ENCODE results near the gene MAP3K12.

Gene MAP3K12

DNA sequence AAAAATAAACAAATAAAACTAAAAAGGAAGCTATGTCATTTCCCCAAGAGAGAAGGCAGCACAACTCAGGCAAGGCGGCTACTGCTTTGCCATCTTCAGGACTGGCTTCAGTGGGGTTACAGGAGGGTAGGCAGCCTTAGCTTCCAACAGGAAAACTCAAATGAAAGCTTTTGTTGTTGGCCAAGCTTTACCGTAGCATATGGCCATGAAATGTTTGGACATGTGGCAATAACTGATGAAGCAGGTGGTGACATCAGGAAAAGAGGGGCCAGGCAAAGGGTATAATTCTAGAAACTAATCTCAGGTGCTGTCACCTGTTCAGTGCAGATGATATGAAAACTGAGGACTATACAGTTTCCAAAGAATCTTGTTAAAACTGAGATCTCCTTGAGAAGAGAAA, 30.8 kb upstream of the MAP3K12 start:
- Histone ChIP-seq H3K9me3 (ENCODE audit: control insufficient read depth, low read length) (no peaks in the 10 kb centered on the region), H3K27me3 (ENCODE audit: control insufficient read depth, insufficient read depth, low read length, poor library complexity, severe bottlenecking) (no peaks in the 10 kb centered on the region), H3K4me1 (ENCODE audit: control insufficient read depth, insufficient read depth, low read length) (no peaks in the 10 kb centered on the region), H3K4me3 (ENCODE audit: insufficient read depth, low read depth, low read length) (no peak overlapping the region), H3K36me3 (ENCODE audit: control insufficient read depth, insufficient read depth, low read length) (peaks cover 24% of the 10 kb centered on the region), H3K27ac (ENCODE audit: insufficient read depth, low read depth, low read length, poor library complexity, severe bottlenecking) (no peak overlapping the region)
- WGBS, 2 experiments, result 94 to 96% methylated on average over 2 of the region's 2 CpGs

DNA sequence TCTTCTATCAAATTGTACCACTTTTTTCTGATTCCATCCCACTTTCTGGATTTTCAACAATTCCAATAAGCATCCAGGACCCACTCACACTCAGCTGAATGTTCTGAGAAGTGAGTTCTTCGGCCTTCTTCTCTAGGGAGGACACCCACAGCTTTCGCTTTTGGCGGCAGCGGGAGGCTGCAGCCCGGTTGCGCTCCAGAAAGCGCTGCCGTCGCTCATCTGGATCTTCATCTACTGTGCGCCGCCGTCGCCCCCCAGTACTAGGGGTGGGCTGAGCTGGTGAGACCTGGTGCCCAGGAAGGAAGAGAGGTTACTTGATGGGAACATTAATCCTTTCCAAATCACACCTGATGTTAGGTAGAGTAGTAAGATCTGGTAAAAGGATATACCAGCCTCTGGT, 25.2 kb upstream of the MAP3K12 start:
- 96% methylated on average over 13 of the region's 13 CpGs for WGBS, 2 experiments
- Histone ChIP-seq H3K9me3 (ENCODE audit: control insufficient read depth, low read length) (no peaks in the 10 kb centered on the region), H3K27ac (ENCODE audit: insufficient read depth, low read depth, low read length, poor library complexity, severe bottlenecking) (no peak overlapping the region), H3K4me1 (ENCODE audit: control insufficient read depth, insufficient read depth, low read length) (no peaks in the 10 kb centered on the region), H3K36me3 (ENCODE audit: control insufficient read depth, insufficient read depth, low read length) (peaks cover 30% of the 10 kb centered on the region), H3K27me3 (ENCODE audit: control insufficient read depth, insufficient read depth, low read length, poor library complexity, severe bottlenecking) (no peaks in the 10 kb centered on the region), H3K4me3 (ENCODE audit: insufficient read depth, low read depth, low read length) (no peak overlapping the region)

DNA sequence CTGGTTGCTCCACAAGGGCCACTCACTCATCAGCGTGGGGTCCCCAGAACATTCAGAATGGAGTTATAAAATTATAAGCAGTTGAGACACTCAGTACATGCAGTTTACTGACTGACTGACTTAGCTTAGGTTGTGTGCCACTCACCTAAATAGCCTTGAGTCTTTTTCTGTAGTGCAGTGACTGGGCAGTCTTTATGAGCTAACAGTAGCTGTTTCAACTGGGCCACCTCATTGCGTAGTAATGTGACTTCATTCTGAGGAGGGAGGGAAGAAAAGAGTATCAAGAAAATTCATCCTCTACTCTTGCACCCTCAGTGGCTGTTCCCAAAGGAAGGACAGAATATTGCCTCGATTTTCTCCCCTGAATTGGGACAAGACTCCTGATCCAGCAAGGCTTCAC, 23.9 kb upstream of the MAP3K12 start:
- Histone ChIP-seq H3K36me3 (ENCODE audit: control insufficient read depth, insufficient read depth, low read length) (peaks cover 30% of the 10 kb centered on the region), H3K4me3 (ENCODE audit: insufficient read depth, low read depth, low read length) (no peak overlapping the region), H3K9me3 (ENCODE audit: control insufficient read depth, low read length) (no peaks in the 10 kb centered on the region), H3K4me1 (ENCODE audit: control insufficient read depth, insufficient read depth, low read length) (no peaks in the 10 kb centered on the region), H3K27ac (ENCODE audit: insufficient read depth, low read depth, low read length, poor library complexity, severe bottlenecking) (no peak overlapping the region), H3K27me3 (ENCODE audit: control insufficient read depth, insufficient read depth, low read length, poor library complexity, severe bottlenecking) (no peaks in the 10 kb centered on the region)
- 84 to 93% methylated on average over 3 of the region's 3 CpGs for WGBS, 2 experiments

DNA sequence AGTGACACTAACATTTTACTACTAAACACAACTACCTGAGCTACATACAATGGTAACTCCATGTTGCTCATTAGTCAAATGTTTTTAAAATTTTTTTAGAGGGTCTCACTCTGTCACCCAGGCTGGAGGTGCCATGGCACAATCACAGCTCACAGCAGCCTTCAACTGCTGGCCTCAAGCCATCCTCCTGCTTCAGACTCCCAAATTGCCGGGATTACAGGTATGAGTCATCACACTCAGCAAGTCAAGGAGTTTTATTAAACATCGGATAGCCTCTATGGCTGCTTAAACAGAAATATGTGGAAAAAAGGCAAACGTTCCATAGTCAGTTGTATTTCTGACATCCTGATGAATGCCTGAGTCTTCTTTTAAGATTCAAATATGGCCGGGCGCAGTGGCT, 19.1 kb upstream of the MAP3K12 start:
- Histone ChIP-seq H3K36me3 (ENCODE audit: control insufficient read depth, insufficient read depth, low read length) (peaks cover 43% of the 10 kb centered on the region), H3K4me3 (ENCODE audit: insufficient read depth, low read depth, low read length) (no peak overlapping the region)
- WGBS, 2 experiments, result 93% methylated on average over 5 of the region's 5 CpGs

DNA sequence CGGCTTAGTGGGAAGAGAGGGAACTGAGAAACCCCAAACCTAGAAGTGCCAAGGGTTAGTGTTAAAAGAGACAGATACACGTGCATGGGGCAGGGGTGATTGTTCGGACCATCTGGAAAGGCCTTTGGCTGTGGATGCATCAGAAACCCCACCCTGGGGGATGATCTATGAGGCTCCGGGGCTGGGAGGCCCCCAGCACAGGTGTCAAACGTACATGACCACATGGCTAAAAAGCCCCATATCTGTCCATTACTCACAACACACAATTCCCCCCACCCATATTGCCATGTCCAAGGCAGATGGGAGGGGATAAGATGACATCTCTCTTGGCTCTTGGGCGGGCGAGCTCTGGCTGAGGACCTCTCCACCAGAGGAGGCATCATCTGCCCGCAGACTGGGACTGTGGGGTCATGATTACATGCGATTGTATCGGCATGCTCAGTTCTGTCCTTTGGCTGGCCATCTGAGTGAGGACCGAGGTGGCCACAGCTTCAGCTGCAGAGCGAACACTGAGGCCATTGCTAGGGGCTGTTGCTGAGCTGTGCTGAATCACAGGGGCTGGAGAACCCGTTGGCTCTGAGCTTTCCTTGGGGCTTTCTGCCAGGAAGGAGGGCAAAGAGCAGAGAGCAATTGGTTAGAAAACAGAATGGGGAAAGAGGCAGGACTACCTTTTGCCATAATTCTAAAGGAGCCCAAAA, 17.6 kb upstream of the MAP3K12 start:
- H3K27me3 ChIP-seq (ENCODE audit: control insufficient read depth, insufficient read depth, low read length, poor library complexity, severe bottlenecking), result no peaks in the 10 kb centered on the region
- H3K9me3 ChIP-seq (ENCODE audit: control insufficient read depth, low read length), result no peaks in the 10 kb centered on the region
- no peak overlapping the region for H3K27ac ChIP-seq (ENCODE audit: insufficient read depth, low read depth, low read length, poor library complexity, severe bottlenecking)
- peaks cover 36% of the 10 kb centered on the region for H3K36me3 ChIP-seq (ENCODE audit: control insufficient read depth, insufficient read depth, low read length)
- WGBS, 2 experiments, result 90 to 92% methylated on average over 13 of the region's 13 CpGs
- H3K4me3 ChIP-seq (ENCODE audit: insufficient read depth, low read depth, low read length), result no peak overlapping the region
- no peaks in the 10 kb centered on the region for H3K4me1 ChIP-seq (ENCODE audit: control insufficient read depth, insufficient read depth, low read length)

More for the DNA sequence above, 19.1 kb upstream of the MAP3K12 start:
- Histone ChIP-seq H3K27ac (ENCODE audit: insufficient read depth, low read depth, low read length, poor library complexity, severe bottlenecking) (no peak overlapping the region), H3K27me3 (ENCODE audit: control insufficient read depth, insufficient read depth, low read length, poor library complexity, severe bottlenecking) (no peaks in the 10 kb centered on the region), H3K4me1 (ENCODE audit: control insufficient read depth, insufficient read depth, low read length) (no peaks in the 10 kb centered on the region), H3K9me3 (ENCODE audit: control insufficient read depth, low read length) (no peaks in the 10 kb centered on the region)

DNA sequence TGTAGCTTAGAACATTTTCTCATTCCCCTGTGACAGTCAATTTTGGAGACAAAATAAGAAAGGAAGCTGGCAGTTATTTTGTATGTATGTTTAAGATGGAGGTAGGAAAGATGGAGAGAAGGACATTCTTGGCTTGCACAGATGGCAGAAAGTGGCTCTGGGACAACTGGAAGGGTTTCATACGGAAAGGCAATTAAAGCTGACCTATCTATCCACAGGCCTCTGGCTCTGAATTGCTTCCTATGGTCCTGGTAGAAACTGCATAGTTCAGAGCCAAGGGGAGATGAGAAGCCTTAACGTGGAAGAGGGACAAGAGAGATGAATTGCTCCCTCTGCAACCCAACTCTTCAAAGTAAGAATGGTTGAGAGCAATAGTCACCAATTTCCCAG, 16.0 kb upstream of the MAP3K12 start:
- Histone ChIP-seq H3K9me3 (ENCODE audit: control insufficient read depth, low read length) (no peaks in the 10 kb centered on the region), H3K27me3 (ENCODE audit: control insufficient read depth, insufficient read depth, low read length, poor library complexity, severe bottlenecking) (no peaks in the 10 kb centered on the region), H3K27ac (ENCODE audit: insufficient read depth, low read depth, low read length, poor library complexity, severe bottlenecking) (no peak overlapping the region), H3K36me3 (ENCODE audit: control insufficient read depth, insufficient read depth, low read length) (peaks cover 28% of the 10 kb centered on the region), H3K4me3 (ENCODE audit: insufficient read depth, low read depth, low read length) (no peak overlapping the region), H3K4me1 (ENCODE audit: control insufficient read depth, insufficient read depth, low read length) (no peaks in the 10 kb centered on the region)
- 90 to 98% methylated on average over 2 of the region's 2 CpGs for WGBS, 2 experiments

DNA sequence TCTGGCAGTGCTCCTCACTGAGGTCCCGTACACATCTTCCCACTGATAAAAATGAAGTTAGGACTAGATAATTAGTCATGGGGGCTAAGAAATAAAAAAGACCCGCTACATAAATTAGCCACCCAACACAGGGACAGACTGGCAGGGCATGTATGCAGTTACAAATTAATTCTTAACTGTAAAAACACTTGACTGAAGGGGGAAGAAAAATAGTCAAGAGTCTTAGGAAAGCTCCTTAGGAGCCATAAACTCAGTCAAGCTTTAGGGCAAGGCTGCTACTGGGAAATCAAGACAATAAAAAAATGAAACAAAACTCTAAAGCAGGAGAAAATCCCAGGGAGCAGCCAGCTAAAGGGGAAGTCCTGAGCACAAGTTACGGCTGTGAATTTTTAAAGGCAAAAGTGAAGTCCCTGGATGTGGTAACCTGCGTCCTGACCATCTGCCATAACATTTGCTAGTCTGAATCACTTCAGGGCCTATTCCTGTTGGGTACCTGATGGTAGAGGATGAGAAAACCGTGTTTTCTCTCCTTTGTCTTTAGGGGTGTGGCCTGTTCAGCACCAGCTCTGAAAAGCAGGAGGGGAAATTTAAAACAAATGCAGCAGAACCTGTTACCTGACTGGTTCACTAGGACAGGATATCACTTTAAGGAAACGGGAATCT, 15.5 kb upstream of the MAP3K12 start:
- Histone ChIP-seq H3K27ac (ENCODE audit: insufficient read depth, low read depth, low read length, poor library complexity, severe bottlenecking) (no peak overlapping the region), H3K36me3 (ENCODE audit: control insufficient read depth, insufficient read depth, low read length) (peaks cover 27% of the 10 kb centered on the region), H3K4me3 (ENCODE audit: insufficient read depth, low read depth, low read length) (no peak overlapping the region), H3K4me1 (ENCODE audit: control insufficient read depth, insufficient read depth, low read length) (no peaks in the 10 kb centered on the region), H3K9me3 (ENCODE audit: control insufficient read depth, low read length) (no peaks in the 10 kb centered on the region), H3K27me3 (ENCODE audit: control insufficient read depth, insufficient read depth, low read length, poor library complexity, severe bottlenecking) (no peaks in the 10 kb centered on the region)
- WGBS, 2 experiments, result 92 to 98% methylated on average over 5 of the region's 6 CpGs

DNA sequence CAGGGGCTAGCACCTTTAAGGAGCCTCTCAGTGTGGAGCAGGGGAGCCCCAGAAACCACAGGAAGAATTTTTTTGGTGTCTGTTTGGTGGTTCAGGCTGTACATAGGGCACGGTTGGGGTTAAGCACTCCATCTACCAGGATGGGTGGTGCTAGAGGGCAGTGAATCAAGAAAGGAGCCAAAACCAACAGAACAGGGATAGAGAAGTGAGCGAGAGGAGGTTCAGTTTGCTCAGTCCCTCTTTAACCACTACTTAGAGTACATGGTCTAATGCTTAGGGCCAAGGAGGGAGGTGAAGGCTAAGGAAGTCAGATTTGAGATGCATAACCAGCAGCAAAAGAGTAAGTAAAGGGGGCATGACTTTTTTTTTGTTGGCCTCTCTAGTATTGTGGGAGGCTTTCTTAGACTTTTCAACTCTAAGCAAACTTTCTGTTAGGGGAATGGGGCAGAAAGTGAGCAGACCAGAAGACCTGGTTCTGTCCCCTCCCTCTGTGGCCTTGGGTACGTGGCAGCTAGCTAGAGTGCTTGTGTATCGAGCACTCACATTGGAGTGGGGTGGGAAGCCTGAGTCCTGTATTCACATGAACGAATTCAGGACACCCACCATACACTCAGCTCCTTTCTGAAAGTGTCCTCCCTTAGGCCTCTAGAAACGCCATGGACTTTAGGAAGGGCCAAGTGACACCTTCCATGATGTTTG, 14.6 kb upstream of the MAP3K12 start:
- no peak overlapping the region for H3K27ac ChIP-seq (ENCODE audit: insufficient read depth, low read depth, low read length, poor library complexity, severe bottlenecking)
- no peaks in the 10 kb centered on the region for H3K9me3 ChIP-seq (ENCODE audit: control insufficient read depth, low read length)
- H3K27me3 ChIP-seq (ENCODE audit: control insufficient read depth, insufficient read depth, low read length, poor library complexity, severe bottlenecking), result no peaks in the 10 kb centered on the region
- WGBS, 2 experiments, result 92 to 93% methylated on average over 6 of the region's 6 CpGs
- no peaks in the 10 kb centered on the region for H3K4me1 ChIP-seq (ENCODE audit: control insufficient read depth, insufficient read depth, low read length)
- peaks cover 27% of the 10 kb centered on the region for H3K36me3 ChIP-seq (ENCODE audit: control insufficient read depth, insufficient read depth, low read length)
- no peak overlapping the region for H3K4me3 ChIP-seq (ENCODE audit: insufficient read depth, low read depth, low read length)

DNA sequence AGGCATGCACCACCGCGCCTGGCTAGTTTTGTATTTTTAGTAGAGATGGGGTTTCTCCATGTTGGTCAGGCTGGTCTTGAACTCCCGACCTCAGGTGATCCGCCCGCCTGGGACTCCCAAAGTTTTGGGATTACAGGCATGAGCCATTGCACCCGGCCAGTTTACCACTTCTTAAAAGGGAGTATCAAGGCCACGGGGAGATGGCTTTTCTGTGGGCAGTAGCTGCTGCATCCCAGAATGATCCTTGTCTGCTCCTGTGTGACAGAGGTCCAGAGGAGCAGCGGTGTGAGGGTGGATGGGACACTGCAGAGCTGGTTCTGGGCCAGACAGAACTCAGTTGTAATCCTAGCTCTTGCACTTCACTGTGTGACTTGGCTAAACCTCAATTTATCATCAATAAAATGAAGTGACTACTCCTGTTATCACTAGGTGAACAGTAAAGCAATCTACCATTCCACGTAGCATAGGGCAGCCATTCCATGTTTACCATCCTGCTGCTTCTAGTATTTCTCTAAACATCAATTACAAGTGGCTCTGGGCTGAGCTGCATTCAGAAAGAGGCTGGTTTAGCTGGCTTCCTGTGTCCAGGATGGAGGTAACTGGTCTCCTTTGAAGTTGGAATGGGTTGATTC, 11.0 kb upstream of the MAP3K12 start:
- Histone ChIP-seq H3K9me3 (ENCODE audit: control insufficient read depth, low read length) (no peaks in the 10 kb centered on the region), H3K4me1 (ENCODE audit: control insufficient read depth, insufficient read depth, low read length) (no peaks in the 10 kb centered on the region), H3K4me3 (ENCODE audit: insufficient read depth, low read depth, low read length) (no peak overlapping the region), H3K27ac (ENCODE audit: insufficient read depth, low read depth, low read length, poor library complexity, severe bottlenecking) (no peak overlapping the region), H3K36me3 (ENCODE audit: control insufficient read depth, insufficient read depth, low read length) (peaks cover 24% of the 10 kb centered on the region), H3K27me3 (ENCODE audit: control insufficient read depth, insufficient read depth, low read length, poor library complexity, severe bottlenecking) (no peaks in the 10 kb centered on the region)
- 90 to 94% methylated on average over 9 of the region's 9 CpGs for WGBS, 2 experiments

DNA sequence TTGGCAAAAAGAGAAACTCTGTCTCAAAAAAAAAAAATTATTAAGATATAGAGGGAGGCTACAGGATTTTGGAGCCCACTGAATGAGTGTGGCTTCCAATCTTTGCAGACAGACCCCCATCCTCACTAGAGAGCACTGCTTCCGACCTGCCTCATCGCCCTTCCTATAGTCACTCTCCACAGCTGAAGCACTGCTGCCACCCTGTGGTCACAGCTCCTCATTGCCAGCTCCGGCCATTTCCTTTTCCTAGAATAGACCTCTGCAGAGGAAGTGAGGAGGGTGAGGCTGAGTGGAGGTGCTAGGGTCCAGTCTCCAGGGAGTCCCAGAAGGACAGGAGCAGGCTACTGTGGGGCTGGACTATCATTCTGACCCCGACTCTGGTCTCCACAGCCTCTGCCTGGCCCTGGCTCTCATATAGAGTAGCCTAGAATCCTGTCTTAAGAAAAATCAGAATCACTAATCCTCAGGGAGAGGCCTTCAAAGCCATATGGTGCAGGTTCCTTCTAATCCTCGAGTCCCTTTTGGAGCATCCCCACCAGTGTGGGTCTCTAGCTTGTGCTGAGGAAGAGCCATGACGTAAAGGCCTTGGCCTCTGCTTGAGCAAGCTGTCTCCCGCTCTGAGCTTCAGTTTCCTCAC, 9.4 kb upstream of the MAP3K12 start:
- peaks cover 22% of the 10 kb centered on the region for H3K36me3 ChIP-seq (ENCODE audit: control insufficient read depth, insufficient read depth, low read length)

More for the DNA sequence above, 9.4 kb upstream of the MAP3K12 start:
- Histone ChIP-seq H3K9me3 (ENCODE audit: control insufficient read depth, low read length) (no peaks in the 10 kb centered on the region), H3K27ac (ENCODE audit: insufficient read depth, low read depth, low read length, poor library complexity, severe bottlenecking) (no peak overlapping the region), H3K27me3 (ENCODE audit: control insufficient read depth, insufficient read depth, low read length, poor library complexity, severe bottlenecking) (no peaks in the 10 kb centered on the region), H3K4me1 (ENCODE audit: control insufficient read depth, insufficient read depth, low read length) (no peaks in the 10 kb centered on the region), H3K4me3 (ENCODE audit: insufficient read depth, low read depth, low read length) (no peak overlapping the region)
- WGBS, 2 experiments, result 40% methylated on average over 7 of the region's 7 CpGs
